ENCODE measurements around the gene CHST8.
"Not testable (repeated sequence)": the region's sequence is repeated elsewhere in the genome, so short reads cannot be mapped to it uniquely, and the experiment has no call there.

CHST8 gene

DNA sequence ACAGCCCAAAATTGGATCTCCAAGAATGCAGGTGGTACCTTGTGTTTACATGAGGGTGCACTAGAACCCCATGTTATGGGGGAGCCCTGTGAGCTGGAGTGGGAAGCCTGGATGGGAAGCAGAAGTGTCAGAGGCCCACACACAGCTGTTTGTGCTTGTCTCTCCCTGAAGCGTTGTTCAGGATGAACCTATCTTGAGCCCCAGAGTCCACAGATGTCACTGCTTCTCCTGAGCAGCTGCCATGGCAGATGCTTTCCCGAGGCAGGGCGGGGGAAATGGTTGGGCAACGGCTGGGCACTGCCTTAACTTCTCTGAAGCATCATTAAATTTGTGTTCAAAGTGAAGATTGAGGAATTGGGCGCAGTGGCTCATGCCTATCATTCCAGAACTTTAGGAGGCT, 17.1 kb upstream of the CHST8 start:
- no peak overlapping the region for H3K4me3 ChIP-seq (ENCODE audit: low read depth, low read length)
- DNase-seq (ENCODE audit: low read depth) = no peak
- TF ChIP-seq, protein P1, sequence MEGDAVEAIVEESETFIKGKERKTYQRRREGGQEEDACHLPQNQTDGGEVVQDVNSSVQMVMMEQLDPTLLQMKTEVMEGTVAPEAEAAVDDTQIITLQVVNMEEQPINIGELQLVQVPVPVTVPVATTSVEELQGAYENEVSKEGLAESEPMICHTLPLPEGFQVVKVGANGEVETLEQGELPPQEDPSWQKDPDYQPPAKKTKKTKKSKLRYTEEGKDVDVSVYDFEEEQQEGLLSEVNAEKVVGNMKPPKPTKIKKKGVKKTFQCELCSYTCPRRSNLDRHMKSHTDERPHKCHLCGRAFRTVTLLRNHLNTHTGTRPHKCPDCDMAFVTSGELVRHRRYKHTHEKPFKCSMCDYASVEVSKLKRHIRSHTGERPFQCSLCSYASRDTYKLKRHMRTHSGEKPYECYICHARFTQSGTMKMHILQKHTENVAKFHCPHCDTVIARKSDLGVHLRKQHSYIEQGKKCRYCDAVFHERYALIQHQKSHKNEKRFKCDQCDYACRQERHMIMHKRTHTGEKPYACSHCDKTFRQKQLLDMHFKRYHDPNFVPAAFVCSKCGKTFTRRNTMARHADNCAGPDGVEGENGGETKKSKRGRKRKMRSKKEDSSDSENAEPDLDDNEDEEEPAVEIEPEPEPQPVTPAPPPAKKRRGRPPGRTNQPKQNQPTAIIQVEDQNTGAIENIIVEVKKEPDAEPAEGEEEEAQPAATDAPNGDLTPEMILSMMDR (IDR thresholded peaks at IDR 0.05; ENCODE audit: low read depth, low read length, missing control alignments) = no peak

DNA sequence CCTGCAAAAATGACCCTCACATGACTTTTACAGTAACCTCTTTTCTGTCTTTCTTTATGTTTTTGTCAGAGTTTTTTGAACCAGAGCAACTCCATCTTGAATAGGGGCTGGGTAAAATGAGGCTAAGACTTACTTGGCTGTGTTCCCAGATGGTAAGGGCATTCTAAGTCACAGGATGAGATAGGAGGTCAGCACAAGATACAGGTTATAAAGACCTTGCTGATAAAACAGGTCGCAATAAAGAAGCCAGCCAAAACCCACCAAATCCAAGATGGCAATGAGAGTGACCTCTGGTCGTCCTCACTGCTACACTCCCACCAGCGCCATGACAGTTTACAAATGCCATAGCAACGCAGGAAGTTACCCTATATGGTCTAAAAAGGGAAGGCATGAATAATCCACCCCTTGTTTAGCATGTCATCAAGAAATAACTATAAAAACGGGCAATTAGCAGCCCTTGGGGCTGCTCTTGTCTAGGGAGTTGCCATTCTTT, 15.9 kb upstream of the CHST8 start:
- H3K4me3 ChIP-seq (ENCODE audit: low read depth, low read length); DNase-seq (ENCODE audit: low read depth): not testable (repeated sequence)

DNA sequence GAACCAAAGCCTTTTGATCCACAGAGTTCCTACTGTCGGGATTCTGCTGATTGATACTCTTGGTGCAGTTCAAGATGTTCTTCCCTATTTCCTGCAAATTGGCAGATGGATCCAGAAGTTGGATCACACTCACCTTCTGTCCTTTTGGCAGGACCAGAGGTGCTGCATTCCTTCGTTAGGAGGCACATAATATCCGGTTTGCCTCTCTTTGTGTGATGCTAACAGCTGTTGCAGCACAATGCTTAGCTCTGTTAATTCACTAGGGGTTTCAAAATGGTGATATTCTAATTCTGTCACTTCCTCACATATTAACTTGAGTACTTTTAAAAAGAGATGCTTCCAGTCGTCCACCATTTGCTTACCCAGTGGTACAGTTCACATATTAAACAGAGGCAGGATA, 15.2 kb upstream of the CHST8 start:
- no peak for DNase-seq (ENCODE audit: low read depth)
- H3K4me3 ChIP-seq (ENCODE audit: low read depth, low read length) = no peak overlapping the region
- TF ChIP-seq, protein P1 (IDR thresholded peaks at IDR 0.05; ENCODE audit: low read depth, low read length, missing control alignments) = no peak

DNA sequence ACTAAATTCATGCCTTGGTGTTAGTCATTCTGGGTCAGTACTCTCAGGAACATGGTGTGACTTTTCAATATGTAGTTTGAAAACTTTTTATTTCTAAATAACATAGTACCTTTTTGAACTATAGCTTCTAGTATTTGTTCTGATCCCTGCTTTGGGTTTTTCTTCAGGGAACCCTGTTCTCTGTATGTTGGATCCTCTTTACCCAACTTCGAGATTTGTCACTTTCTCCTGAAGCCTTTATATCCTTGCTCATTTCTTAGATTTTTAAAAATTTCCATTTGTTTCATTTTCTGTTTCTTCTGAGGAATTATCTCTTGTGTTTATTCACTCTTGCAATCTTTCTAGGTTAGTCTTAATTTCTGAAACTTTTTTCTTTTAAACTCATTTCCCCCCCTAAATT, 12.4 kb upstream of the CHST8 start:
- no peak for DNase-seq (ENCODE audit: low read depth)
- H3K4me3 ChIP-seq (ENCODE audit: low read depth, low read length) = no peak overlapping the region
- TF ChIP-seq, protein P1 (IDR thresholded peaks at IDR 0.05; ENCODE audit: low read depth, low read length, missing control alignments) = no peak

DNA sequence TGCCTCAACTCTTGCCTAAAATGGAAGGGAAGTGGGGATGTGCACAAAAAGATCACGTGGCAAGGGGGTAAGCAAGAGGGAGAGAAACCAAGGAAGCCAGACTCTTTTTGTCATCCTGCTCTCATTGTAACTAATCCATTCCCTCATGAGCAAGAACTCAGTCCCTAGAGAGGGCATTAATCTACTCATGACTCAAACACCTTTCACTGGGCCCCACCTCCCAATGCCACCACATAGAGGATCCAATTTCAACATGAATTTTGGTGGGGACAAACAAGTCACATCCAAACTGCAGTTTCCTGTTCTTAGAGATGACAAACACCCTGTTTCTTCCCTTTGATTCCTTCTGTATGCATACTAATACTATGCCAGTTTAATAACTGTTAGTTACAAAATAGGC, 11.2 kb upstream of the CHST8 start:
- DNase-seq (ENCODE audit: low read depth) = no peak
- TF ChIP-seq, protein P1 (IDR thresholded peaks at IDR 0.05; ENCODE audit: low read depth, low read length, missing control alignments) = no peak
- no peak overlapping the region for H3K4me3 ChIP-seq (ENCODE audit: low read depth, low read length)

DNA sequence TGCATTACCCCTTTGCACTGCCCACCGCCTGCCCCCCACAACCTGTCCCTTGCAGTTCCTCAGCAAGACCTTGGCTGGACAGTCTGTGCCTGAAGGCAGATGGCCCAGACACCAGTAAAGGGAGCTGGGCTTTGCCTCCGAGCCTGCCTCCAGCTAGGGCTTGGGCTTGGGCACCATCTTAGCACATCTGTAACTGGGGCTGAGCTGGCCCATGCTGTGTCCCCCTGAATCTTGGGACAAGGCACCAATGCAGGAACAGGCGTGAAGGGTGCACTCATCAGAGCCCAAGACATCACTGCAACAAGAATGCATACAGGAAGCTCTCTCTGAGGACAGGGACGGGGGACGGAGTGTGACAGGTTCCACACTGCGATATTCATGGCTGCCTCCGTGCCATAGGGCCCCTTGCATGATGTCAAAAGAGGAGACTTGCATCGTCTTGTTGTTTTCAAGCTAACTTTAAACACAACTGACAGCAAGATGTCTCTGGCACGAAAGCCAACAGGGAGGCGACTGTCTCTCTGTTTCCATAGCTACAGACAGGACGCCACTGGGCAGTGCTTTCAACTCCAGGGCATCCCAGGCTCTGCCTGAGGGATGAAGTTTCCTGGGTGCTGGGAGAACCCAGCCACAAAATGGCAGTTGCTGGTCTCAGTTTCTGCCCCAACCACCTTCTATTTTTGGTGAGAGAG, 8.7 kb upstream of the CHST8 start:
- TF ChIP-seq, protein P1 (IDR thresholded peaks at IDR 0.05; ENCODE audit: low read depth, low read length, missing control alignments) = no peak
- DNase-seq (ENCODE audit: low read depth) = no peak
- H3K4me3 ChIP-seq (ENCODE audit: low read depth, low read length) = no peak overlapping the region

DNA sequence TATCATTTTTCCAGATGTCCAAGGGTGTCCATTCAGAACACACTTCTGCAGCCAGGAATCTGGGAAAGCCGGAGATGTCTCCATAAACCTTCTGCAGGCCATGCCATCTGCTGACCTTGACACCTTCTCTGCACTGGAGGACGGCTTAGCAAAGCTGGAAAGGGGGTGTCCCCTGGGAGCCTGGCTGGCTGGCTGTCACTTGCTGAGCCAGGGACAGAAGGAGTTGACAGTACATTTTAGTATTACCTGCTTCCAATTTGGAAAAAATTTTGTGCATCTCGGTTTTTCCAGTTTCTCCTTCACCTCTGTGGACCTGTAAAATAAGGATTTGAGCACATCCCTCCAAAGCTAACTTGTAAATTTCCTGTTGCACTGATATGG, 8.1 kb upstream of the CHST8 start:
- no peak overlapping the region for H3K4me3 ChIP-seq (ENCODE audit: low read depth, low read length)
- no peak for DNase-seq (ENCODE audit: low read depth)
- TF ChIP-seq, protein P1 (IDR thresholded peaks at IDR 0.05; ENCODE audit: low read depth, low read length, missing control alignments) = no peak
